ENCODE results near the gene ACTL6B.
"Not testable (repeated sequence)": the region's sequence is repeated elsewhere in the genome, so short reads cannot be mapped to it uniquely, and the experiment has no call there.

The ACTL6B gene

DNA sequence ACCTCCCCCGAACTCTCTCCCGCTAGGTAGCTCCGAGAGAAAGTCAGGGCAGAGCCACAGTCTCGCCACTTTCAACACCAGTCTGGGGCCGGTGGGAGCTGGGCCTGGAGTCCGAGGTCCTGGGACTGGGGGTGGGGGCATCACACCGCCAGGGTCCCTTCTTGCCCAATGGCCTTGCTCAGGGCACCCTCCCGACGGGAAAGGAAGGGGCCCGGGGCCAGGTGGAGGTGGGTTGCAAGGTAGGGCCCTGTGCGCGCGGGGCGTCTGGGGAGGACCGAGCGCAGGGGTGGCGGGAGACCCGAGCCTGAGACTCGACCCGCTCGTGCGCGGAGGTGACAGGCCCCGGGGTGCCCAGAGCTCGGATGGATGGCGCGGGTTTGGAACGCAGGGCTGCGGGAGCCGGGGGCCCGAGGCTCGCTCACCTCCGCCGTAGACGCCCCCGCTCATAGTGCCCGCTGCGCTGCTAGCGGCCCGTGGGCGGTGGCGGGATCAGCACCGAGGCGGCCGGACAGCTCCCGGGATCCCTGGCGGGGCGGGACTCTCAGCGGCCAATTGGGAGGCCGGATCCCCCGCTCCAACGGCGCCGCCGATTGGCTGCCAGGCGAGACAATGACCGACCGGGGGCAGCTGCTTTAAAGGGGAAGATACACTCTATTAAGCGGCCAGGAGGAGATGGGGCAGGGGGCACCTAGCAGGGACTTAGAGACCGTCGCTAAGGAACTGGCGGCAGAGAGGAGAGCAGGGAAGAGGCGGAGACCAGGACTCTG, at the start of gene ACTL6B:
Gene ACTL6B (minus strand): TSS at position 541 of the 767 bp plus-strand sequence. CDS start 94 bp downstream, at position 447.
- DNase-seq = peak; percentile 9

DNA sequence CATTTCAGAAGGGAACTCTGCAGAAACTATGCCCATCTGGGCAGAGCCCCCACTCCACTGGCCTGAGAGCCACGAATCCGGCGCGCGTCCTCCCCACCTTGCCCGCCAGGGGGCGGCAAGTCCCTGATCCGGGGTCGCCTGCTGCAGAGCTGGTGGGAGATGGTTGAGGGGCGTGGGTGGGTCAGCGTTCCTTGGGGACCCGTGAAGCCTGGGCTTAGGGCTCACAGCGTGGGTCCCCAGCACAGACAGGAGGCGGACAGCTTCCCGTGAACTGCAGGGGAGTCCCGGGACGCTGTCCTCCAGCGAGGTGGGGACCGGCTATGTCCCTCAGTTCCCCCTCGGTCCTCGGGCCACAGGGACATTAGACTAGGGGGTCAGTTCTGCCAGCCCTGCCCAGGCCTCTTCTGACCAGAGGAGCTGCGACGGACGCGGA, 49.1 kb upstream of the ACTL6B start:
- DNase-seq = peak; percentile 63

DNA sequence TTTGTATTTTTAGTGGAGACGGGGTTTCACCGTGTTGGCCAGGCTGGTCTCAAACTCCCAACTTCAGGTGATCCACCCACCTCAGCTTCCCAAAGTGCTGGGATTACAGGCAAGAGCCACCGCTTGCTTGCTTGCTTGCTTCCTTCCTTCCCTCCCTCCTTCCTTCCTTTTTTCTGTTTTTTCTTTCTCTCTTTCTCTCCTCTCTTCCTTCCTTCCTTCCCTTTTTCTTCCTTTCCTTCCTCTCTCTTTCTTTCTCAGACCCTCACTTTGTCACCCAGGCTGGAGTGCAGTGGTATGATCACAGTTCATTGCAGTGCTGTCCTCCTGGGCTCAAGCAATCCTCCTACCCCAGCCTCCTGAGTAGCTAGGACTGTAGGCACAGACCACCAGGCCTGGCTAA, 44.8 kb upstream of the ACTL6B start:
- DNase-seq = not testable (repeated sequence)

DNA sequence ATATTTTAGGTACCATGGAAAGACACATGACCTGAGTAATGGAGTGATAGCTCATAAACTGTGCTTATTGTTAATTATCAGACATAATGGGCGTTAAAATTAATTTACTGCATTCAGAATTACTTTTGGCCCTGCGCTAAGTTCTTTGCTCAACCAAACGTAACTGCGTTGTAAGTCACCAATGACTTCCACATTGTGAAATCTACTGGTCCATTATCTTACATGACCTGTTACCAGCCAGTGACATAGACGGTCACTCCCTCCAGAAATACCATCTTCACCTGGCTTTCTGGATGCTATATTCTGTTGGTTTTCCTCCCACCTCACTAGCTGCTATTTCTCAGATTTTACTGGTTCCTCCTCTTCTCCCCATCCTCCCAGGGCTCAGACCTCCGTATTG, 42.8 kb upstream of the ACTL6B start:
- no peak for DNase-seq

DNA sequence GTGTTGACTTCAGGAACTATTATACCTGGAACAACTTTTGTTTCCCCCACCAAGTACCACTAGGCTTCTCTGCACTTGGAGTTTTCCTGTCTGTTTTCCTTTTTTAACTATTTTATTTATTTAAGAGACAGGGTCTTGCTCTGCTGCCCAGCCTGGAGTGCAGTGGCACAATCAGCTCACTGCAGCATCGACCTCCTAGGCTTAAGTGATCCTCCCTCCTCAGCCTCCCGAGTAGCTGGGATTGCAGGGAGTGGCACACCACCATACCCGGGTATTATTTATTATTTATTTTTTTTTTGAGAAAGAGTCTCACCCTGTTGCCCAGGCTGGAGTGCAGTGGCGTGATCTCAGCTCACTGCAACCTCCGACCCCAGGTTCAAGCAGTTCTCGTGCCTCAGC, 39.9 kb upstream of the ACTL6B start:
- DNase-seq = no peak

DNA sequence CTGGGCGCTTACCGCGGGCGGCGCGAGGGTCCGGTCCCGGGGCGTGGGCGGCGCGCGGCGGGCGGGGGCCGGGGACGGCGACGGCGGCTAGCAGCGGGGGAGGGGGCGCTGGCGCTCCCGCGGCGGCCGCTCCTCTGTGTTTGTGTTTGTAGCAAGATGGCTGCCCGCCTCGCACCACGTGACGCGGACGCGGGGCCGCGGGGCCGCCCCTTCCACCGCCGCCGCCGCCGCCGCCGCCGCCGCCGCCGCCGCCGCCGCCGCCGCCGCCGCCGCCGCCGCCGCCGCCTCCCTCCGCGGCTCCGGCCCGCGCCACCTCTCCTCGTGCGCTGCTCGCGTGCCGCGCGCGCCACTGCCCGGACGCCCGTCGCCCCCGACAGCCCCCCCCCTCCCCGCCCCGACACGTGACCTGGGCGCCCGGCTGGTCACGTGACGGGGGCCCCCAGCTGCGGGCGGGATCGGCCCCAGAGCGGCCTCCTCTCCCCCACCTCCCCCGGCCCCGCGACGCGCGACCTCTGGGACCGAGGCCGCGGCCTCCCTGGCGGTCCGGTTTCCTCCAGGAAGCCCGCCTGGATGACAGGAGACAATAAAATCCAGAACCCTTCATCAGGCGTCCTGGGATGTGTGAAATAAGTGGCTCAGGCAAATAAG, 38.0 kb upstream of the ACTL6B start, which contains the start of gene GIGYF1:
Gene GIGYF1 (minus strand): TSS at position 153 of the 648 bp plus-strand sequence. CDS start 6,012 bp downstream, outside the sequence.
- DNase-seq = peak; percentile 62

DNA sequence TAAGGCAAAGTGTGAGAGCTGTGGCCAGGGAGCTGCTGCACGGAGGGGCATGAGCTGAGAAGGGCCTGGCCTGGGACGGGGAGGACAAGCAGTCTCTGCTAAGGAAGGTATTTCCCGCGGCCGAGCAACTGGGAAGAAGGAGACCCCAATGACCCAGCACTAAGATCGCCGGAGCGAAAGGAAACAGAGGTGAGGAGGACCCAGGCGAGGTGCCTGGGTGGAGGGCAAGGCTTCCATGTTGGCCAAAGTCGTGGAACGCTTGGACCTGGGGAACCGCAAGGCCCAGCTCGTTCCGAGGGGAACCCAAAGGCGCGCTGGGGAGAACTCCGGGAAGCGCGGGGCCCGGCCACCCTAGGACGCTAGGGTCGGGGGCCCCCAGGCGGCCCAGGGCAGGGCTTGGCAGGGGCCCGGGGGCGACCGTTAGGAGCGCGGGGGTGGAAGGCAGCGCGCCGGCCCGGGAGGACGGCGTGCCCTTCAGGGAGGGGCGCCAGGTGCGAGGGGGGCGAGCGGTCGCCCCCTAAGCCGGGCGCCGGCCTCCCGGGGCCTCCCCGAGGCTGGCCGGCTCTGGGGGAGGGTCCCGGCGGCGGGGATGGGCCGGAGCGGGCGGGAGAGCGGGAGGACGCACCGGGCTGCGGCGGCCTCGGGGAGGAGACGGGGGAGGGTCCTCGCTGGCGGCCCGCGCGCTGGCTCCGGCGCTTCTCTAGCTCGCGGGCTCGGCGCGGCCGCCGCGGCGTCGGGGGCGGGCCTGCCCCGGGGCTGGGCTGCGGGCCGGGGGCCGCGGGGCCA, 37.3 kb upstream of the ACTL6B start:
- no peak for DNase-seq

DNA sequence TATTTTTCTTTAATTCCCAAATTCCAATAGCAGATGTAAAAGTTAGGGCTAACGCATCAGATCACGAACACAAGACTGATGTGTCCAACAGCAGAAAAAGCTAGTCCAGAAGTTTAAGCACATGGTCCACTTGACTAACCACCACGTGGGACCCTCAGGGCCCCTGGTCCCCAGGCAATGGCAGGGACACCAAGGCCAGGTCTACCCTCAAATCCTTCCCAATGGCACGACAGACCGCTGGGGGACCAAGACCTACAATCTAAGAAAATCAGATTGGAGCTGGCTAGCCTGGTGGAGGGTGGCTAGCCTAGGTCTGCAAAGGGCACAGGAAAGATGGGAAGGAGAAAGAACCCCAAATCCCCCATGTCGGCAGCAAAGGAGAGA, 36.3 kb upstream of the ACTL6B start:
- no peak for DNase-seq

DNA sequence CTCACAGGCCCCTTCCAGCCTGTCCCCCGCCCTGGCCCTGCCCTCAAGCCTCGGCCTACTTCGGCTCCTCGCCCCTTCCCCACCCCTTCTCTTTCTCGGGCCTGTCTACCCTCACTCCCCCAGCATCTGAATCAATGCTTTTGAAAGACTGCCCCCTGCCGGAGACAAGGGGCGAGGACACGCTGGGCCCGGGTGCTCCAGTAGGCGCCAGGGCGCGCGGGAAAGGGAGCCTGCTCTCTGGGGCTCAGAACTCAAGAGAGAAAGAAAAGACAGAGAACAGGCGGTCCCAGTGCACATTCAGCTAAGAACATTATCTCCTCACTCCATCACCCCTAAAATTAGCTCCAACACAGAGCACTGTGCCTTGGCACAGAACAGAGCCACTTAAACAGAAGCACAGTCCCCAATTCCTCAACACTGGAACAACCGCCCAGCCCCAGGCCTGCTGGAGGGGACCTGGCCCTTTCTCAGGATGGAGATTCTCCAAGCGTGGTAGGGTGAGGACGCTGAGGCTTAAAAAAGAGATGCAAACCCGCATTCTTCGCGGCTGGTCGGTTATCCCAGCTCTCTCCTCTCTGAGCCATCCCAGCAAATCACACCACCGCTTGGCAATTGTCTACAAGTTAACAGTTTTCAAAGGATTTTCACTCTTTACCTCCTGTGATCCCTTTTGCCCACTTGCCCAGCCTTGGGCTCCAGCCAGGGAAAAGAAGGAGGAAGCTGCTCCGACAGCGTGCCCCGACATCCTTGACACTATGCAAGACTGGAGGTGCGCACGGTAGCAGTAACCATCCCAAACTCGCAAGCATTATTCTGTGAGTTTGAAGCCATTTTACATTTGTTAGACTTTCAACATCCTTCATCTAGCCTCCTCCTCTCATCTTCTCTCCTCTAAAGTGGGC, 35.7 kb upstream of the ACTL6B start:
- peak; percentile 68 for DNase-seq

DNA sequence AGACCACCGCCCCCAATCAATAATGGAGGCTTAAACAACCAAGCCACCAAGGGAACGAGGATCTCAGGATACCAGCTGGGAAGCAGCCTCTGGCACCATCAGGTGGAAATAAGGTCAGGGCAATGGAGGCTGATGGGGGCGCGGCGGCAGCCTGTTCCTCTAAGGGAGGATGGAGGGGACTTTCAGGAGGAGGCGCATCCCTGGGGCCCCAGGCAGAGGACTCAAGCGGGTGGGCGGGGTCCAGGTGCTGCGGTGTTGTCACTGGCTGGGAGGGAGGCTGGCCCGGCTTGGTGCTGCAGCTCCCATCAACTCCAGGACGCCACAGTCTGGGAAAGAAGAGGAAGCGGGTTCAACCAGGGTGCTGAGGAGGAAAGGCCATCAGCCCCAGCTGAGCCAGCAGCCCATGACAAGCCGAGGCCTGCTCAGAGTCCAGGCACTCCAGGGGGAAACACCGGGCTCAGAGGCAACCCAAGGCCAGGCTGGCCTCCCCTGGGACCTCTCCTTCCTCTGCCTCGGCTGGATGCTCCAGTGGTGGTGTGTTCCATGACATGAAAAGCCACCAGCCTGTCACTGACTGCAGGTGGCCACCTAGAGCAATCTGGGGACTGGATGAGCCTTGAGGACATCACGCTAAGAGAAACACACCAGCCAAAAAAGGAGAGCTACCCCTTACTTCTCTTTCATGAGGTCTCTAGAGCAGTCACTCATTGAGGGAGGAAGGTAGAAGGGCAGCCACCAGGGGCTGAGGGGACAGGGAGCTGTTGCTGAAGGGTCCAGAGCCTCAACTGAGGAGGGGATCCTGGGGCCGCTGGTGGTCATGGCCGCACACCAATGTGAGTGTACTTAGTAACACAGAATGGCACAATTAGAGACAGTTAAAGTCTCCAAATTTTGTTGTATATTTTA, 33.2 kb upstream of the ACTL6B start:
- no peak for DNase-seq

DNA sequence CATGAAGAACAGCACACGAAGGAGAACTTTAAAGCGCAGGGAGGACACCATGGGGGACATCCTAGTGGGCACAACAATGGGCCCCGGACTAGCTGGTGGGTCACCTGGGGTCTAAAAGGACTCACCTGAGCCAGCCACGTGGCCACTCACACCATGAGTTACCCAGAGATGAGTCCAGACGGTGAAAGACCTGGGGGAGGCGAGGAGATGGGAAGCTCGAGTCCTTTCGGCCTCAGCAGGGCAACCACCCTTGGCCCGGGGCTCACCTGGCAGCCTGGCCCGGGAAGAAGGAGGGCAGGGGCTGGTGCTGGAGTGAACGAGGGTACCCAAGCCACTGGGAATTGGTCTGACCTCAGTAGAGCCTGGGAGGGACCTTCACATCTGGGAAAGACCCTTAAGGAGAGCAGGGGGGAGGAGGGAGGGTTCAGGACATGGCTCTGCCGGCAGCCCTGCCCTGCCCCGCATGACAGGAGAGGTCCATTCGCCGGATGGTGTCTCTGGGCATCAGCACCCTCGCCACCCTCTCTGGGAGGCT, 32.1 kb upstream of the ACTL6B start:
- DNase-seq = no peak

DNA sequence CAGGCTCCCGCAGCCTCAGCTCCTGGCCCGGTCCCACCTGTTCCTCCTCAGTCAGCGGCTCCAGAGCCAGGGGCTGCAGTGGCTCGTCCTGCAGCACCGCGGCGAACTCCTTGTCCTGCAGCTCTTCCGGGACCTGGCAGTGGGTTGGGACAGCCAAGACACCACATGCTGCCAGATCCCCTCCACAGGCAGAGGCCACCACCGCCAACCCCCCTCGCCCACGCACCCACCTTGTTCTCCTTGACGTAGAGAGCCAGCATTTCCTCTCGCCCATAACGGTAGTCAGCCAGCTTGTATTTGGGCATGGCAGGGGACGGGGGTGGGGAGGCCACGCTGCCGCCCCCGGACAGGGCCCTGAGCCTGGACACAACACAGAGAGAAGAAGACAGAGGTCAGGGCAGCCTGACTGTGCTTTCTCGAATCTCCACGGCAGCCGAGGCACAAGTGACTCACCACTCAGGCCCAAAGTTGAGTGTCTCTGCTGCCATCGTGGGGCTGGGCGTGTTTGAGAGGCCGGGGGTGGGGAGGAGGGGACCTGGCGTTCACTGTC, 31.6 kb upstream of the ACTL6B start:
- DNase-seq = no peak

DNA sequence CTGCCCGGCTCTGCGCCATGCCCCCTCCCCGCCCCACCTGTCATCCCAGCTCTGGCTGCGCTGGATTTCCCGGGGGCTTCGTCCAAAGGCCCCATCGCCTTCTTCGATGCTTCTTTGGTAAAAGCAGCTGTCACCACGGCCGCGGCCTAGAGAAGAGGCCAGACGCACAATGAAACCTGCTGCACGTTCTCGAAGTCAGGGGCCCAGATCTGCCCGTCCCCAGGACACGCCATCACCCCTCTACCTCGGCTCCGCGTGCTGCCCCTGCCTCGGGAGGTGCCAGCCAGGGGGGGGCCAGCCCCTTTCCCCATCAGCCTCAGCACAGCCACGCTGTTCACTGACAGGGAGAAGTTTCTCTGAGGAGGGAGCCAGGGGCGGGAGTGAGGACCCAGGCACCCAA, 31.0 kb upstream of the ACTL6B start:
- no peak for DNase-seq

DNA sequence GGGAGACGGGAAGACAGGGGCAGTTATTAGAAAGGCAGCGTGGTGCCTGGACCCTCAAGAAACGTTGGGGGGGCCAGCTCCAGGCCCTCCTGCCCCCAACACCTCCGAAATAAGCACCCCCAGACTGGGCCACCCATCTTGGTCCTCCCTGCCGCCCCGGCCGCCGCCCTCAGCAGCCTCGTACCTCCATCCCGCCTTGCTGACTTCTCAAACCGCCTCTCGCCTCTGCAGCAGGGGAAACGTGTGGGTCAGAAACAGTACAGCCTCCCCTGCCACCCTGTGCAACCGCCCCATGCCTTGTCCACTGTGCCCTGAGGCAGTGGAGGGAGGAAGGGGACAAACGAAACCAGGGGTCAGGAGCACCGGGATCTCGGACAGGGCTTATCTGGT, 30.6 kb upstream of the ACTL6B start:
- no peak for DNase-seq

DNA sequence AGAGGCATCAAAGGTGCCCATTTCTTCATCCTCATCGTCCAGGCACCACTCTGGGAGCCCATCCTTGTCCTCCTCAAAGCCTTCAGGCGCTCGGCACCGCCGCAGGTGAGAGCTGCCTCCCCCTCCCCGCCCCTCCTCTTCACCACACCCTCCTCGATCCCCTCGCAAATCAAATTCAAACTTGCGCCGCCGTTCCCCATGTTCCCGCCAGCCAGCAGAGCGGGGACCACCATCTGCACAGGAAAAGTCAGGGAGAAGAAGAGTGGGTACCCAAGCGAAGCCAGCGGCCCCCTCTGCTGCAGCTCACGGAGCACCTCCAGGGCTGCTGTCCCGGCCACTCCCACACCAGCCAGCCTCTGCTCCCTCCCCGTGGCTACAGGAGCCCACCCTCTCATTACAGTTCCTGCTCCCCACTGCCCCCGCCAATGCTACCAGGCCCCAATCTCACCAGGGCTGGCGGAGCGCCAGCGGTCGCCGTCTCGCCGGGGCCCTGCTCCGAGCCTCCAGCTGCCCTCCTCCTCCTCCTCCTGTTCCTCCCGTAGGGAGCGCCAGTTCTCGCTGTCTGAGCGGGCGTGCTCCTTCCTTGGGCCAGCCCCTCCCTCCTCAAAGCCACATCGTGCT, 30.1 kb upstream of the ACTL6B start:
- no peak for DNase-seq

DNA sequence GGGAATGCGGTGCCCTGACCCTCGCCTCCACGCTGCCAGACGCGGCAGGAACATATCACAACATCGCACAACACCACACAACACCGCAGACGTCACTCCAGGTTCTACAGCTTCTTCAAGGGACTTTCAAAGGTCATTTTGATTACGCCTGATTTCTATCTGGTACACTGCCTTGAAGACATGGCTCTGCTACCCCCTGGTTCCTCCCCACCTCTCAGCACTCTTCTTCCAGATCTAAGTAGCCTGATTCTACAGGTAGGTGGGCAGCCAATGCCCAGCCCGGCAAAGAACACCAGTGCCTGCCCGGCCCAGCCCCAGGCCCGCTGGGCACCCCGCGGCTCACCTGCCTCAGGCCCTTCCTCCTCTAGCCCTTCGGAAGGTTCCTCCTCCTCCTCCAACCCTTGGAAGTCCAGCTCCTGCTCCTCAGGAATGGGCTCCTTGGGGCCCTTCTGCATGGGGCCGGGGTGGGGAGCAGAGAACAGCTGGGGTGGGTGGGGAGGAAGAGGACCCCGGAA, 29.4 kb upstream of the ACTL6B start:
- DNase-seq = no peak

DNA sequence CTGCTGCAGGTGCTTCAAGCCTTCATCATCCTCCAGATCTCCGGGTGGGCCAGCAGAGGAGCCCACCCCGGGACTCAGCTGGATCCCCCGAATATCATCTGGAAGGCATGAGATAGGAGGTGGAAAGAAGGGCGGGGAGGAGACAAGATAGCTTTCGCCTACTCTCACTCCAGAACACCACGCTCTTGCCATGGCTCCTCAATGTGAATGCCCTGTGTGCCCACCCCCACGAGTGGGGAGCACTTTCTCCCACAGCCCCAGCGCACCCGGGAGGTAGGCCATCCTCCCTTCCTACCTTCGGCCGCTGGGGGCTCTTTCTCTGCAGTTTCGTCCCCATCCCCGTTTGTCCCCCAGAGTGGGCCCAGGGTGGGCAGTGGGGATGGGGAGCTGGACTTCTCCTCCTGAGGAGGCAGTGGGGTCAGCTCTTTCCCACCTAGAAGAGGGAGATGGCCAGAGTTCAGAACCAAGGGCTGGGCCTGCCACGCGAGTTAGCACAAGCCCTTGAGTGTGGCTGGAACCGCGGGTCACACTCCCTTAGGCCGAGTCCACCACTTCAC, 28.9 kb upstream of the ACTL6B start:
- no peak for DNase-seq

DNA sequence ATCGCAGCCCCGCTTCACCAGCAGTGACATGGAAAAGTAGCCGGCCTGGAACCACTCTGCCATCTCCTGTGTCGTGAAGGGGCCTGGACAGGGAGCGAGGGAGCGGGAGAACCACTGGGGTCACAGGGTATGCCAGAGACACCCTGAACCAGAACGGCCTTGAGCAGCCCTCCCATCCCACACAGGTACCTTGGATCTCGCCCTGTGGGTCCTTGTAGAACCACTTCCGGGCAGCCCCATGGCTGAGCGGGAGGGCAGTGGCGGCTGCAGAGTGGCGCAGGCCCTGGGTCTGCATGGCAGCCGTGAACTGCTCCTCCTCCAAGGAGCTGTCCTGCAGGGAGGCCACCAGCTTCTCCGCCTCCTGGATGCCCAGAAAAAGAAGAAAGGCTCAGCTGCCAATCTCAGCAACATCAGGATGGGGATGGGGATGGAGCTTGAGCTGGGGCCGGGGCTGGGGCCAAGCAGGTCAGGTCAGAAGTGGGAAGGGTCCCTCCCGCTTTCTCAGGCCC, 28.3 kb upstream of the ACTL6B start:
- no peak for DNase-seq

Data from activated effector memory CD4-positive, alpha-beta T cell treated with Interleukin-2 at 50 U/mL for 16 hours (primary cell).